ENCODE data around the gene PPP6R1.
"Not testable (repeated sequence)": the region's sequence is repeated elsewhere in the genome, so short reads cannot be mapped to it uniquely, and the experiment has no call there.

Gene PPP6R1

DNA sequence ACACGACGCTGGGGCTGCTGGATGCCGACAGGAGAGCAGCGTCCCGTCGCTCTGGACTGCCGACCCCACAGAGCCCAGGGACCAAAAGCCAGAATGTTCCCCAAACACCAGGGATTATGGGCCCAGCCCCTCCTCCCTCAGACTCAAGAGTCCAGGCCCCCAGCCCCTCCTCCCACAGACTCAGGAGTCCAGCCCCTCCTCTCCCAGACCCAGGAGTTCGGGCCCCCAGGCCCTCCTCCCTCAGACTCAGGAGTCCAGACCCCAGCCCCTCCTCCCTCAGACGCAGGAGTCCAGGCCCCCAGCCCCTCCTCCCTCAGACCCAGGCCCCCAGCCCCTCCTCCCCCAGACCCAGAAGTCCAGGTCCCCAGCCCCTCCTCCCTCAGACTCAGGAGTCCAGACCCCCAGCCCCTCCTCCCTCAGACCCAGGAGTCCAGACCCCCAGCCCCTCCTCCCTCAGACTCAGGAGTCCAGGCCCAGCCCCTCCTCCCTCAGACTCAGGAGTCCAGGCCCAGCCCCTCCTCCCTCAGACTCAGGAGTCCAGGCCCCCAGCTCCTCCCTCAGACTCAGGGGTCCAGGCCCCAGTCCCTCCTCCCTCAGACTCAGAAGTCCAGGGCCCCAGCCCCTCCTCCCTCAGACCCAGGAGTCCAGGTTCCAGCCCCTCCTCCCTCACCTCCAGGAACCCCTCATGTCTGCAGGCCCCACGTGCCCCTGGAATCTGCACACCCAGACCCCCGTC is 34.0 kb downstream of the PPP6R1 start:
- not testable (repeated sequence) for DNase-seq (ENCODE audit: low read depth)

DNA sequence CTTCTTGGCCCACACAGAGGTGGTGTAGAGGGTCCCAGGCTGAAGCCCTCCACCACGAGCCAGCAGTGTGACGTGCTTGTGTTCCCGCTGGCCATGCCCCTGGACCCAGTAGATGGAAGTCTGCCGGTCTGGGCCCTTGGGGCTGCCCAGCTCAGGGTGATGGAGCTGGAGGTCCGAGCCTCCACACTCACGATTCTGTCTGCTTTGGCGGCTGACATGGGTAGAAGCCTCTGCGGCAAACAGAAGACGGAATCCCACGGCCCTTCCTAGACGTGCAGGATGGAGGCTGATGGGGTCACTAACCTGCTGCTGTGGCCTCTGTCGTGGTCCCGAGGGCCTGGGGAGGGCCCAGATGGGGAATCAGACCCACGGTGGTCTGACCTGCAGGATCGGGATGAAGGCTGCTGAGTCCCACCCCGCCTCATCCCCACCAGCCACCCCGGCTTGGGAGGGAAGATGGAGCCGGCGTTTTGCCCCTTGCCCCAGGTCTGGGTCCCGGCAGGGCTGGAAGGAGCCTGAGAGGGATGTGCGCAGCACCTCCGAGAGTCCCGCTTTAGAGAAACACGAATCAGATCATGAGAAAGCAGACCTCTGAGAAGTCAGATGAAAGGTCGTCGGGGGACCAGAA is 34.7 kb downstream of the PPP6R1 start:
- DNase-seq (ENCODE audit: low read depth), result no peak

DNA sequence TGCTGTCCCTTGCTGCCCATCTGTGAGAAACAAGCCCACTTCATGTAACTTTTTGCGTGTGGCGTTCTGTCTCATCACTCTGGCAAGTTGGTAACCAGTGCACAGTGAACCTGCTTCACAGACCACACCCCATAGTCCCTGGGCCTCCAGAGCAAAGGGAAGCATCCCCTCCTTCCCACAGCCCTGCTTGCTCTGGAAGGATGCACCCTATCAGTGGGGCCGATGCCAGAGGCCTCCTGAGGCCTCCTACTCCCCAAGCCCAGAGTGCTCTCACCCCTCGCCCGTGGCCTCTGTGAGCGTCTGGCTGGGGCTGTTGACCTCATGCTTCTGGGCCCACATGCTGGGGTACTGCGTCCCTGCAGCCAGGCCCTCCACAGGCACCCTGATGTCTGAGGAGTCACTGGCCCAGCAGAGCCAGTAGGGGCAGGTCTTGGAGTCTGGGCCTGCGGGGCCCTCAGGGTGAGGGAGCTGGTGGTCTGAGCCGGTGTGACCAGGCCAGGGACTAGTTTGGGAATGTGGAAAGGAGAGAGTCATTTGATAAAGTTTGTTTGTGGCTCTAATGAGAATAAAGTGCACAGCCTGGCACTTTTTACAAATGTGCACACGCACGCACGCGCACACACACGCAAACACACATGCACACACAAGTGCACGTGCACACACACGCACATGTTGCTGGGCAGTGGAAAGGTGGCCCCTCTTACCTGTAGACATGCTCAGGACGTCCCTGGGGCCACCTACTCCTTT is 35.4 kb downstream of the PPP6R1 start:
- DNase-seq (ENCODE audit: low read depth), result no peak

DNA sequence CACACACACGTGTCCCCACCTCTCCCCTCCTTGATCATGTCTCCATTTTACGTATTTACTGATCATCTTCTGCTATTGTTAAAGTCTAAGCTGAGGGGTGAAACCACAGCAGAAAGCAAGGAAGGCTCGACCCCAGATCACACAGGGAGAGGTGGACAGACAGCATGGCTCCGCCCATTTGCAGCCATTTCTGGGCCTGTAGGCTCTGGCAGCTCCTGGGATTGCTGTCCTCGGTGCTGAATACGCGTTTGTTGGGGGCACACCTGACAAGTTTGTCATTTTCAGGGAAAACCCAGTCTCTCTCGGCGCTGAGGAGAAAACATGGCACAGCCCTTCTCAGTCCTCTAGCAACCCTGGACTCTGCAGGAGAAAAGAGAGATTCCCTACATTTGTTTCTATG is 38.3 kb downstream of the PPP6R1 start:
- no peak for DNase-seq (ENCODE audit: low read depth)

DNA sequence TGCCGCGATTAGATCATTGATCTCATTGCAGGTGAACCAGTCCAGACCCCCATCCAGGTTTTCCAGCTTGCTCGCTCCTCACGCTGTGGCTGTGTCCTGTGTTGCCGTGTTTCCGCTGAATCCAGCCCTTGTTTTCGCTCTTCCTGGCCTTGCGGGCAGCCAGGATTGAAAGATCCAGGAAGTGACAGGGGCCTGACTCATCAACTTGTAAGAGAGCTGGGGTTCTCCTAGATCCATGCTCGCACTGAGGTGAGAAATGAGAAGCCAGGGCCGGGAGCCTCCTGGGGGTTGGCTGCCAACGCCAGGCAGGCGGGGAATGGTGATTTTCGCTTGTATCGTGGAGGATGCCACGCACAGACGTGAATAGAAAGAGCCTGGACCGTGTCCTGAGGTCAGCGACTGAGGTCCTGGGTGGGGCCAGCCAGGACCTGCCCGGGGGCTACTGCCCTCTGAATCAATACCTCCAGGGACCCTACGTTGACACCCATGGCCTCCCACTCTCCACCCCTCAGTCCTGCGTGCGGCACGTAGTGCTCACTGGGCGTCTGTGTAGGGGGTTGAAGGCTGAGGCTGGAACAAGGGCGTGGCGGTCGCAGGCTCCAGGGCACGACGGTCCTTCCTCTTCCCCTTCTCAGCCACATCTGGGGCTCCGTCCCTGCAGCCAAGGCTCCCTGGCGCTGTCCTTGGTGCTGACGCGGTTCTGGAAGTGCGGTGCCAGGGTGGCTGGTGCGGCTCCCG is 42.2 kb downstream of the PPP6R1 start:
- peak; percentile 16 for DNase-seq (ENCODE audit: low read depth)

DNA sequence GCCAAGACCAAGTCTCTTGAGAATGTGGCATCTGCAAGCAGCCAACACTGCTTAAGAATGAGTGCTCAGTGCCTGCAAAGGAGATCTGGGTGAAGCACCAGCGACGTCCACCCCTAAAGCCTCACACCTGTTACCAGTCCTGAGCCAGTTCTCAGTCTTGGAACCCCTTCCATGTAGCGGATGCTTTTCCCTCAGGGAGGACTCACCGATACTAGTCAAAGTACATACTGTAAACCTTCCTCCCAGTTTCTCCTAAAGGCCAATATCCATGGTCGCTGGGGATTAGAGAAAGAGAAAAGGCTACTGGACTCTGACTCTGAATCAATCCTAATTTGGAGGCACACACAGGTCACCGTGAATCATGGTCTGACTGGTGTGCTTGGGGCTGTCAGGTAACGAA is 45.3 kb downstream of the PPP6R1 start:
- DNase-seq (ENCODE audit: low read depth), result no peak

DNA sequence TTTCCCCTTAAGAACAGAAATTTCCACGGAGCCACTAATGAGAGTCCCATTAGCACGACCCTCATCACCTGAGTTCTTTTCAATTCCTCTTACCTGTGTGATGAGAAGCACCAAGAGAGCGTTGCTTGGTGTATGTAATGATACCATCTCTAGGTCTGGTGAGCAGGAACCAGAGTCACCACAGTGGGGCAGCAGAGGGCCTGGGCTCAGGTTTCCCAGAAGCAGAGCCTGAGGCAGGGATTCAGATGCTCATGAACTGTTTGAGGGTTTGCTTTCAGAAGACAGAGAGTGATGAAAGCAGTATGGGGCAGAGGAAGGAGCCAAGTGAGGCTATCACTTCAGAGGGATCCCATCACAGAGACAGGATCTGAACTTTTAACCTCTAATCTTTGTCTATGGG is 46.4 kb downstream of the PPP6R1 start:
- DNase-seq (ENCODE audit: low read depth), result no peak

DNA sequence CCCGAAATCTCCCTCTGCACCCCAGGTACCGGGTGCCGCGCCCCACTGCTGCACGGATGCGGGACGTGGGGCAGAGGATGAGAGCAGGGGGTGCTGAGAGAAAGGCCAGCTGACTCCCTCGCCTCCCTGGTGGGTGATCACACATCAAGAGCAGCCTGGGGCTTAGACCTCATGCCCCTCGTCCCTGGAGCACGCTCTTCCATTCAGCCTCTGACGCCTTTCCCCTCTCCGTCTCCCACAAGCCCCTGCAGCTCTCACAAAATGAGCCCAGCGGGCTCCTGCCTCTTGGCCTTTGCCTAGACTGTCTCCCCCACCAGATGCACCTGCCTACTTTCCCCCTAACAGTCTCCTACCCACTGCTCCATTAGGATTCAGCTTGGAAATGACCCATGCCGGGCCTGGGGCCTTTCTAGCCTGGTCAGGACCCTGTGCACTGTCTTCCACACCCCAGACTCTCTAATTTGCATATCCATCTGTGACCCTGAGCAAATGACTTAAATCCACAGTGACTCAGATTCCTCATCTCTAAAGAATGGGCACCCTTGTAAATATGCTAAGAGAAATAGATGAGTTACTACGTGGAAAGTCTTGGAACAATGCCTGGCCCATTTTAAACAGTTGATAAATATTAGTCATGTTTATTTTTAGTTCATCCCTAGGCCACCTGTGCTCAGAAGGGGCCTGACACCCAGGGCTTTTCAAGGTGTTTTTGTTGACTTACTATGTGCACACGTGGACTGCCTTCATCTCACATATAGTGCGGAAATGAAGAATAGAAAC is 48.9 kb downstream of the PPP6R1 start:
- DNase-seq (ENCODE audit: low read depth), result no peak

DNA sequence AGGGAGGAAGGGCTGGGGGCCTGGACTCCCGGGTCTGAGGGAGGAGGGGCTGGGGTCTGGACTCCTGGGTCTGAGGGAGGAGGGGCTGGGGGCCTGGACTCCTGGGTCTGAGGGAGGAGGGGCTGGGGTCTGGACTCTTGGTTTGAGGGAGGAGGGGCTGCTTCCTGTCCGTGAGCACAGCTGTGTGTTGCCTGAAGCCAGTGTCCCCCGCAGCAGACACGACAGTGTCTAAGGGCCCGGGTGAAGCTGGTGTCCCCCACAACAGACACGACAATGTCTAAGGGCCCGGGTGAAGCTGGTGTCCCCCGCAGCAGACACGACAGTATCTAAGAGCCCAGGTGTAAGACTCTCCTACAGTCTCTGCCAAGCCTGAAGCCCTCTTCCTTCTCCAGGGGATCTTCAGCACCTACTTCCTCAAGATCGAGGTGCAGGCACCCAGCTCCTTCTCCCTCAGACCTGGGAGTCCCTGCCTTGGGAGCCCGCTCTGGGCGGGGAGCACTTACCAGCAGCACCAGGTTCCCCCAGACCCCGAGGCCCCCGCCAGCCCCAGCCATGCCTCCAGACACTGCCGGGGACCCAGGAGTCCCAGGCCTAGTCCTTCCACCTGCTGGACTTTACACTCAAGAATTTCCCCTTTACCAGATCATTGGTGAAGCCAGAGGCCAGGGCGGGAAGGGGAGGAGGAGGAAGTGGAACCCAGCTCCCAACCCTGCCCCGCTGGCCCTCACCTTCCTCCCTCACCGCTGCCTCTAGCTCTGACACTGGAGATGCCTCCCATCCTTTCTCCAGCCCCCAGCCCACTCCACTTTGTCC is 49.7 kb downstream of the PPP6R1 start, which contains the start of gene PTPRH:
PTPRH (minus strand) TSS at position 622 of the 813 bp plus-strand sequence; CDS start at position 554, 68 bp downstream.
- DNase-seq (ENCODE audit: low read depth), result no peak

DNA sequence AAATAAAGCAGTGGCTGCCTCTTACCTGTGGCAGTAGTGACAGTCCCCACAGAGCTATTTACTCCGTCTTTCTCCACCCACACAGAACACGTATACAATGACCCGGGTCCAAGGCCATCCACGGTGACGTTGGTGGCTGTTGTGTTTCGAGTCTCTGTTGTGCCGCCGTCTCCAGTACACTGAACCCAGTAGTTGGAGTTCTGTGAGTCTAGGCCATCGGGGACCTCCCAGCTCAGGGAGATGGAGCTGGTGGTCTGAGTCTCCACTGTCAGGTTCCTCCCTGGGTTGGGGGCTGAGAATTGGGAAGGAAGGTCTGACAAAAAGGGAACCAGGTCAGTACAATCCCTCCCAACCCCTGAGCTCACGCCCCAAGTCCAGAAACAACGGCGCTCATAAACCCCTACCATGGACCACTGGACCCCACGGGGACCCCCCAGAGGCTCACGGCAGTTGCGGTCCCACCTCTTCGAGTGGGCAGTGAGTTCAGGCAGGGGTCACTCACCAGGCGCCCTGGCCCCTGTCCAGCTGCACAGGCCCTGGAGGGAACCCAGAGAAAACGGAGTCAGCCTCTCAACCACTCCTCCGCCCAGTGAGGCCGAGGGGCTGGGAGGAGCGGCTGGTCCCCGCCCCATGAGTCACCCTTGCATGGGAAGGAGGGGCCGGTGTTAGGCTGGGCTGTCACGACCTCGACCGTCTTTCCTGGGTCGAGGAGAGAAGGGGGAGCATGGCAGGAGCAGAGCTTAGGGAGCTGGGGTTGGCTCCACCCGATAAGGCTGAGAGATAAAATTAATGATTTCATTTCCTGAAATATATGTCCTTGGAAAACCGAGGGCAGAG is 51.9 kb downstream of the PPP6R1 start:
- no peak for DNase-seq (ENCODE audit: low read depth)

DNA sequence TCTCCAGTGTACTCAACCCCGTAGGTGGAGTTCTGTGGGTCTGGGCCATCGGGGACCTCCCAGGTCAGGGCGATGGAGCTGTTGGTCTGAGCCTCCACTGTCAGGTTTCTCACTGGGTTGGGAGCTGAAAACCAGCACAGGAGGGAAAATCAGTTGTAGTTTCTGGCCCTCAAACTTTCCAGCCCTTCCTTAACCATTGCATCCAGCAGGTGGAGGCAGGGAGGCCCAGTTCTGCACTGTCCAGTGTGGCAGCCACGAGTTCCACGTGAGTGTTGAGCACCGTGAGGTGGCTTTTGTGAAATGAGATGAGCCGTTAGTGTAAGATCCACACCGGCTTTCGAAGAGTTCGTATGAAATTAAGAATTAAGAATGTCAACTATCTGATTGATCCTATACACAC is 56.6 kb downstream of the PPP6R1 start:
- not testable (repeated sequence) for DNase-seq (ENCODE audit: low read depth)

DNA sequence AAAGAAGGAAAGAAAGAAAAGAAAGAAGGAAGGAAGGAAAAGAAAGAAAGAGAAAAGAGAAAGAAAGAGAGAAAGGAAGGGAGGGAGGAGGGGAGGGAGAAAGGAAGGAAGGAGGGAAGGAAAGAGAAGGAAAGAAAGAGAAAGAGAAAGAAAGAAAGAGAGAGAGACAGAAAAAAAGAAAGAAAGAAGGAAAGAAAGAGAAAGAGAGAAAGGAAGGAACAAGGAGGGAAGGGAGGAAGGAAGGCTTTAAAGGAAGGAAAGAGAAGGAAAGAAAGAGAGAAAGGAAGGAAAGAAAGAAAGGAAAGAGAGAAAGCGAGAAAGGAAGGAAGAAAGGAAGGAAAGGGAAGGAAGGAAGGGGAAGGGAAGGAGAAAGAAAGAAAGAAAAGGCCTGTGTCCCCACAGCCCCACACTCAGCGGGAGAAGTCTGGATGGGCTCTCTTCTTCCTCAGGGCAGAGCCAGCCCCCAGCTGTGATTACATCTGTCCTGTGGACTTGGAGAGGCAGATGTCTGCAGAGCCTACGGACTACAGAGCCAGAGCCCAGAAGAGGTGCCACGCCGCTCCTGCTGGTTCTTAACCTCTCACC is 59.1 kb downstream of the PPP6R1 start:
- no peak for DNase-seq (ENCODE audit: low read depth)

DNA sequence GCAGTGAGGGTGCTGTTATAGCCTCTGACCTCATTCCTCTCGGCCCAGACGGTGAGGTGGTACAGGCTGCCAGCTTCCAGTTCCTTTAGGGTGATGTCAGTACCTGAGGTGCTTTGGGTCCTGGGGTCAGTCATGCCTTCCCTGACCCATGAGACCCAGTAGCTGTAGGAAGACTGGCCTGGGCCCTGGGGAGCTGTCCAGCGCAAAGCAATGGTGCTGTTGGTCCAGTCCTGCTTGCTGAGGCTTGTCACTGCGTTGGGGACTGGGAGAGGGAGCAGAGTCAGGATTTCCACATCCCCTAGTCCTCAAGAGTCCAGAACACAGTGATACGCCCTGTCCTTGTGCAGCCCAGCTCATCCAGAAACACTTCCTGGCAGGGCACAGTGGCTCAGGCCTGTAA is 60.2 kb downstream of the PPP6R1 start:
- DNase-seq (ENCODE audit: low read depth), result no peak

DNA sequence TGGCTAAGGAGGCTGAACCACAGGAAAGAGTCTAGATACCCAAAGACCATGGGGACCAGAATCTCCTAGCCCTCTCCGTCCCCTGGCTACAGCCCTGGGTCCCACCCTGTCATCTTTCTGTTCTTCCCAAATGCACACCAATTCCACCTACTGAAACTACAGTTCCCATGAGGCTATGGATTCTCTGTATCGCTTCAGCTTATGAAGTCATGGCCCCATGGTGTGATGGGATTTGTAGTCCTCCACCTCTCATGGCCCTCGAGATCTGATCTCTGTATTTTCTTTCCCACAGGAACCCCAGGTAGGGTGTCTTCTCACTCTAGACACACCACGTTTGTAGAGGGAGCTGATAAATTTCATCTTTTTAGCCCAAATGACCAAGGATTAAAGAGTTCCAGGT is 61.3 kb downstream of the PPP6R1 start:
- DNase-seq (ENCODE audit: low read depth), result no peak

DNA sequence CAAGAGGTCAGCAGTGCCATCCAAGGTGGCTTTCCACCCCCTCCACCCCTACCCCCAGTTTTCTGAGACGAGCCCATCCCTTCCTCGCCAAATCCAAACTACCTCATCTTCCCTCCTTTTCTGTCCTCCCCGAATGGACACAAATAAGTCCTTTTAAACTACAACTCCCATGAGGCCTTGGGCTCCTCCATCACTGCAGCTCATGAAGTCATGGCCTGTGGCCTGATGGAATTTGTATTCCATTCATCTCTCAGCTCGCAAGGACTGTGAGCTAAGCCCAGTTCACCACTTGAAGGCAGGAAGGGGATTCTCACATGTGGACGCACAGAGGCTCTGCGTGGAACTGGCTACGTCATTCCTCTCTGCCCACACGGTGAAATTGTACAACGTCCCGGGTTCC is 62.0 kb downstream of the PPP6R1 start:
- DNase-seq (ENCODE audit: low read depth), result no peak

DNA sequence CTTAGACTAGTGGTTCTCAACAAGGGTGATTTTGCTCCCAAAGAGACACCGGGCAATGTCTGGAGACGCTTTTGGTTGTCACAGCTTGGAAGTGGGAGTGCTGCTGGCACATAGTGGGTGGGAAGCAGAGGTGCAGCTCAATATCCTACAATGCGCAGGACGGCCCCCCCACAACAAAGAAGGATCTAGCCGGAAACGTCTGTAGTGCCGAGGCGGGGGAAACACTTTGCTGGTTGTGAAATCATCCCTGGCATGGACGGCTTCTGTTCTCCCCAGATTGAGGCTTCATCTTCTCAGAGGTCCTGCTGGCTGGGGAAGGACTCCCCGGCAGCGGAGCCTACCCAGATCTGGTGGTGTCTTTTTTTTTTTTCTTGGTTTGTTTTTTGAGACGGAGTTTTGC is 65.3 kb downstream of the PPP6R1 start:
- no peak for DNase-seq (ENCODE audit: low read depth)

DNA sequence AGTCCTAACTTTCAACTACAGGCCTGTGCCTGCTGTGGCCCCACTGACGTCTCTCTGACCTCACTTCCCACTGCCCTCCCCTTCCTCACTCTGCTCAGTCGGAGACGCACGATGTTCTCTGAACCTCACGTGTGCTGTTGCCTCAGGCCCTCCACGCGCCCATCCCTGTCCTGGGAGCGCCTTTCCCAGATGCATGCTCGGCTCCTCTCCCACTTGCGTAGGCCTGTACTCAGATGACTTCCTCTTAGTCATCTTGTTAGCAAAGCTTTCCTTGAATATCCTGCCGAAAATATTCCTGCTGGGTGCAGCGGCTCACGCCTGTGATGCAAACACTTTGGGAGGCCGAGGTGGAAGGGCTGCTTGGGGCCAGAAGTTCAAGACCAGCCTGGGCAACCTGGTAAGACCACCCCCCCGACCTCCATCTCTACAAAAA is 69.4 kb downstream of the PPP6R1 start:
- DNase-seq (ENCODE audit: low read depth), result no peak

DNA sequence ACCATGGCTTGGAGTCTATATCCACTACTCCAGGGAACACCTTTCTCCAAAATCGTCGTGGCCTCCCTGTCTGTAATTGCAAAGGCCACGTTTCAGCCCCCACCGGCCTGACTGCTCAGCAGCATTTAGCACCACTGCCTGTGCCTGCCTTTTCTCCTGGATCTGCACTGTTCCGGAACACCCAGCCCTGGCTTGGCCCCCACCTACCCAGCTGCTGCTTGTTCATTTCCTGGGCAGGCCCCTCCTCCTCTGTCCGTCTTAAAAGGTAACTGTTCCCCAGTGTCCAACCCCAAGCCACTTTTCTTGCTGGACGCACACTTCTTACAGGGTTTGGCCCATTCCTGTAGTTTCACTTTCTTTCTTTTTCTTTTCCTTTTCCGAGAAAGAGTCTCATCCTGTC is 70.2 kb downstream of the PPP6R1 start:
- DNase-seq (ENCODE audit: low read depth), result no peak

DNA sequence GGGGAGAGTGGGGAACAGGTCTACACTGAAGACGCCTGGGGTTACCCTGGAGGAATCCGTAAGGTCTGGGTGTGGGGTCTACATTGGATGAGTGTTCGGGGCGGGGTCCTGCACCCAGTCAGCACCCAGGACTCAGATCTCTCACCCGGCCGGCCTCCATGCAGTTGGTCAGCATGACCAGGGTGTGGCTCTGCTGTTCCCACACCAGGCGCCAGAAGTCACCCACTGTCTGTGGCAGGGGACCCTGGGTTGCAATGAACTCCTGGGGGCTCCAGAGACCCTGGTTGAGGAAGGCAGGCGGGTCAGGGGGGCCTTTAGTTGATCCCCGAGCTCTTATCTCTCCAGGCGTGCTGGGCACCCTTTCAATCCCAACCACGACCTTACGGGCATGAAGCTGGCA is 72.7 kb downstream of the PPP6R1 start:
- no peak for DNase-seq (ENCODE audit: low read depth)

Measured in stimulated activated CD8-positive, alpha-beta memory T cell treated with anti-CD3 and anti-CD28 coated beads, Interleukin-15, amount 100 ng/mL, for 1 hour (primary cell).